ENCODE measurements around the gene FOXA1. TPM values are rescaled to one million over a fixed set of nuclear protein-coding genes. Genes with fewer than 3 reads are reported as not detected.

FOXA1 gene
- total RNA-seq, 1 donor from 2014 or later = 19.7 TPM

DNA sequence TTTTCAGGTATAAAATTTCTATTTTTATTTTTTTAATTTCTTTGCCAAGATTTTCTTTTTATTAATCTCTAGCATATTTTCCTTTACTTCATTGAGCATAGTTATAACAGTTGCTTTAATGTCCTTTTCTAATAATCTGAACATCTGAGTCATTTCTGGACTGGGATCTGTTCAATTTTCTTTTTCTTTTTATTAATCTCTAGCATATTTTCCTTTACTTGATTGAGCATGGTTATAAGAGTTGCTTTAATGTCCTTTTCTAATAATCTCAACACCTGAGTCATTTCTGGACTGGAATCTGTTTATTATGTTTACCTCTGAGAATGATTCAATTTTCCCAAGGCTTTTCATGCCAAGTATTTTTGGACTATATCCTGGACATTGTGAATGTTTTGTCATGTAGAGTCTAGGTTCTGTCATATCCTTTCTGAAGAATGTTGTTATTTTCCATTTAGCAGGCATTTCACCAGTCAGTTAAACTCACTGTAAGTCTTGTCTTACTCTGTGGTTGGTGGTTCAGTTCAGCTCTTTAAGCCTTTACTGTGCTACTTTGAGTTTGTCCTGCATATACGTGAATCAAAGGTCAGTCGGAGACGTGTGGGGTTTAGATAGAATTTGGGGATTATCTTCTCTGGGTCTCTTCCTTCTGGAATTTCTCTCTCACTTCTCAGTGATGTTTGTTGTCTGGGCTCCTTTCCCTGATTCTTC lies 20.7 kb upstream of the FOXA1 start:
- no peak for TF ChIP-seq CTCF (IDR thresholded peaks at IDR 0.05; ENCODE audit: unreplicated experiment)

DNA sequence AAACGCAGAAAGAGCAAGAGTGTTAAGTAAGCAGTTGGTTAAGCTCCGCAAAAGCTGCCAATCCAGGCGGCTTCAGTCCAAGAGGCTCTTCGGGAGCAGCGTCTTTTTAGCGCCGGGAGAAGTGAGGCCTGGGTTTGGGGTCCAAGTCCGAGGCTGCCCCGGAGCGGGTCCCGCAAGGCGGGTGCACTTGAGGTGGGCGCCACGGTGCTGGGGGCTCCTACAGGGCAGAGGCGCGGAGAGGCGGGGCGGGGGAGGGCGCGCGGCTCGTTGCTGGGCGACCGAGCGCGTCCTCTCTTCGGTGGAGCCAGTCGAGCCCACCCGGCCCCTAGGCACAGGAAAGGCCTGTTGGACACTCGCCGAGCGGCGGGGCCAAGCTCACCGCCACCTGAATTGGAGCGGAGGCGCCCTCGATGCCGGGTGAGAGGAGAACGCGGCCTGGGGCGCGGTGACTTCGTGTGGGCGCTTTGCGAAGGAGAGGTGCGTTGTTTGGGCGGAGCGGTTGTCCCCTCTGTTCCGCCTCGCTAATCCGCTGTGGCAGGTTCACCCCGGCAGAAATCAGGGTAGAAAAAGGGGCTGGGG lies 16.0 kb upstream of the FOXA1 start:
- H3K27me3 Mint-ChIP-seq (ENCODE audit: low read depth) = peaks cover 46% of the 10 kb centered on the region
- H3K4me1 Mint-ChIP-seq = no peaks in the 10 kb centered on the region
- no peak for TF ChIP-seq CTCF (IDR thresholded peaks at IDR 0.05; ENCODE audit: unreplicated experiment)
- peaks cover 13% of the 10 kb centered on the region for H3K36me3 Mint-ChIP-seq
- H3K27ac Mint-ChIP-seq = no peak overlapping the region
- H3K9me3 Mint-ChIP-seq = peaks cover 36% of the 10 kb centered on the region
- H3K4me3 Mint-ChIP-seq = no peak overlapping the region
- DNase-seq (ENCODE audit: low spot score in 2 of 2, unreplicated experiment in 2 of 2) = no peak

More for the DNA sequence above, 20.7 kb upstream of the FOXA1 start:
- Mint-ChIP-seq H3K4me3 (no peak overlapping the region), H3K27me3 (ENCODE audit: low read depth) (peaks cover 21% of the 10 kb centered on the region), H3K36me3 (peaks cover 16% of the 10 kb centered on the region), H3K4me1 (no peaks in the 10 kb centered on the region), H3K9me3 (peaks cover 40% of the 10 kb centered on the region), H3K27ac (no peak overlapping the region)
- DNase-seq (ENCODE audit: low spot score in 2 of 2, unreplicated experiment in 2 of 2) = no peak

DNA sequence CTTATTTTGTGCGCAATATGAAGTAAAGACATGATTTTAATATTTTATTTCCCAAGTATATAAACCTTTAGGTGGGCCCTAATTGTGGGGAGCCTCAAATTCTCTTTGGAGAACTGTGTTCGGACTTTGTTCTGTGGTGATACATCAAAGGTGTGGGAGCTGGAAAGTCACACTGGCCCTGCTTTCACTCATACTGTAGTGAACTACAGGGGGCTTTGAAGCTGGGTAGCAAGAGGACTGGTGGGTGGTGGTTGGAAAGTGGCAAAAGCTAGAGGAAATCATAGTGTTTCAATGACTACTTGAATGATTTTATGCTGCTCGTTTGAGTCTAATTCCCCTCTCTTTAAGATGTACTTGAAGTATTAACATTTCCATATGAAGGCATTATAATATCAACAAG lies 13.6 kb upstream of the FOXA1 start:
- Mint-ChIP-seq H3K27ac (no peak overlapping the region), H3K36me3 (peaks cover 5% of the 10 kb centered on the region), H3K4me1 (no peaks in the 10 kb centered on the region), H3K4me3 (no peak overlapping the region), H3K27me3 (ENCODE audit: low read depth) (peaks cover 70% of the 10 kb centered on the region), H3K9me3 (peaks cover 18% of the 10 kb centered on the region)
- no peak for TF ChIP-seq CTCF (IDR thresholded peaks at IDR 0.05; ENCODE audit: unreplicated experiment)
- no peak for DNase-seq (ENCODE audit: low spot score in 2 of 2, unreplicated experiment in 2 of 2)

- Mint-ChIP-seq H3K27me3 (ENCODE audit: low read depth) (peaks cover 86% of the 10 kb centered on the region), H3K4me1 (no peaks in the 10 kb centered on the region), H3K4me3 (no peak overlapping the region), H3K9me3 (peaks cover 2% of the 10 kb centered on the region), H3K36me3 (peaks cover 2% of the 10 kb centered on the region), H3K27ac (no peak overlapping the region)
- TF ChIP-seq CTCF (IDR thresholded peaks at IDR 0.05; ENCODE audit: unreplicated experiment) = no peak
- no peak for DNase-seq (ENCODE audit: low spot score in 2 of 2, unreplicated experiment in 2 of 2)
These were observed 11.6 kb upstream of the FOXA1 start for GRCh38 chr14:37606678-37607077.

DNA sequence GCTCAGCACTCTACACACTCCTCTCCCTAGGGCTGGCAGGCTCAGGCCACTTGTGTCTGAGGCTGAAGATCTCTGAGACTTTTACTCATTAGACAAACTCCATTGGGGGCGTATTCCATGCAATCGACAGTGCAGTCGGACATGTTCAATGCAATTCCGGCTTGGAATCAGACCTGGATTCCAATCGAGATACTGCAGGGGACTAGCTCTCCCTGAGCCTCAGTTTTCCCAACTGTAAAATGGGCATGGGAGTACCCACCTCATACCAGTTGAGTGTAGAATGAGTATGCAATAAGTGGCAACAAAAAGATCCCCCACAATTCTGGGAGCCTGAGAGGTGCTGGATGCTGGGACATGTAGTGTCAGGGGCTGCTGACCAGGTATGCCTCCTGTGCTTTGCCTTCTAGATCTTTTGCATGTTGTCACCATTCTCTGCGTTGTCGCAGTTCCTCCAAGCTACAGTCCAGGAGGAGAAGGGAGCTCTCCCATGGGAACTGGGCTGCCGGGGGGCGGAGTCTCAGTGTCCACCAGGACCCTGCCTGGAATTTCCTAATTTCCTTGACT lies 8.7 kb upstream of the FOXA1 start:
- H3K4me3 Mint-ChIP-seq = no peak overlapping the region
- no peaks in the 10 kb centered on the region for H3K9me3 Mint-ChIP-seq
- DNase-seq (ENCODE audit: low spot score in 2 of 2, unreplicated experiment in 2 of 2) = no peak
- peaks cover 95% of the 10 kb centered on the region for H3K27me3 Mint-ChIP-seq (ENCODE audit: low read depth)
- no peaks in the 10 kb centered on the region for H3K36me3 Mint-ChIP-seq
- peaks cover 13% of the 10 kb centered on the region for H3K4me1 Mint-ChIP-seq
- no peak overlapping the region for H3K27ac Mint-ChIP-seq
- no peak for TF ChIP-seq CTCF (IDR thresholded peaks at IDR 0.05; ENCODE audit: unreplicated experiment)
